Measurements from ENCODE around the gene SLC35D2. TPM values are rescaled to one million over a fixed set of nuclear protein-coding genes. Genes with fewer than 3 reads are reported as not detected.

SLC35D2 gene
- total and polyA plus RNA-seq, 2 donors = 5.0 to 21.5 TPM

DNA sequence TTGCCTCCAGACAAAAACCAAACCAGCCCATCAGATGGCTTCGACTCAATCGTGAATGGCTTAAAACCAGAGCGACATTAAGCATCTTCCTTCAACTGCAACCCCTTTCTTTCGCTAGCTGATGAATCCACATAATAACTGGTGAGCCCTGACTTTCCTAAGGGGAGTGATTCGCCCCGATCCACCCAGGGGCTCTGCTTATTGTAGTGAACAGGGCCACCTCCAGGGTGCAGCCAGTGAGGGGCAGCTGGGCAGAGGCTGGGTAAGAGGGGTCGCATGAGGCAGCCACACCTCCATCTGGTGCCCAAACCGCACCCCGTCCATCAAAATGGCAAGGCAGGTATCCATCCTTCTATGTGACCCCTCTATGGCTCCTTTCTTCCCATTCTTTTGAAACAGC is 38.0 kb downstream of the SLC35D2 start:
- Histone ChIP-seq H3K36me3 (ENCODE audit: control insufficient read depth in 2 of 2, insufficient read depth in 2 of 2, low read length in 1 of 2) (no peaks in the 10 kb centered on the region), H3K9me3 (ENCODE audit: control insufficient read depth in 2 of 2, insufficient read depth in 1 of 2, low read length in 1 of 2) (no peaks in the 10 kb centered on the region), H3K4me3 (ENCODE audit: low read length in 2 of 2) (no peak overlapping the region), H3K4me1 (ENCODE audit: control insufficient read depth in 2 of 2, insufficient read depth in 2 of 2, low read length in 2 of 2) (no peaks in the 10 kb centered on the region), H3K27me3 (ENCODE audit: control insufficient read depth in 2 of 2, insufficient read depth in 1 of 2, low read length in 1 of 2) (no peaks in the 10 kb centered on the region), H3K27ac (ENCODE audit: low read depth in 1 of 2, low read length in 1 of 2) (no peak overlapping the region)
- 93% methylated on average over 9 of the region's 9 CpGs for WGBS
- no peak for DNase-seq (ENCODE audit: low read depth in 6 of 9, low spot score in 9 of 9)

DNA sequence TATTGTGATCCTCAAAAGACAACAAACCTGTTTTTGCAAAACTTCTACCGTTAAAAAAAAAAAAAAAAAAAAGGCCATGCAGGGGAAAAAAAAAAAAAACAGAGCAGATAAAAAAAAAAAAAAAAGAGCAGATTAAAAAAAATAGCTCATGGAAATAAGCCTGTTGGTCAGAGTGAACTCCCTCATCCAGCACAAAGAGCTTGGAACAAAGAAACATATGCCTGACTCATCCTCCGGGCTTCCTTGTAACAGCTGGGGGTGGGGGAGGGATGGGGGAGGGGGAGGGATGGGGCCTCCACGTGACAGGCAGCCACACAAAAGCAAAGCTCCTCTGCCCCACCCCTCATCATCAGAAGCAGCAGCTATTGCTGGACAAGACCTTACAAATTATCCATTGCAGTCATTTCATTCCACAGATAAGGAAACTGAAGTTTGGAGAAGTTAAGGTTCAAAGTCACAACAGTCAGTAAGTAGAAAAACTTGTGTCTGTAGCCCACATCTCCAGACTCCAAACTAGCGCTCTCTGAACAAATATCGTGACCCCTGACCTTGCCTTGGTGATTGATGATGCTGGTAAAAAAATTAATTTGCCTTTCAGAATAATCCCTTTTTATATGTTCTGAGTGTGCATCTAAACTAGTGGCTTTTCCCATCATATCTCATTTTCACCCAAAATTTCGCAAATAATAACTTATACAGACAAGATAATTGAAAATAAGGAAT is 38.9 kb downstream of the SLC35D2 start:
- H3K4me1 ChIP-seq (ENCODE audit: control insufficient read depth in 2 of 2, insufficient read depth in 2 of 2, low read length in 2 of 2) = no peaks in the 10 kb centered on the region
- H3K4me3 ChIP-seq (ENCODE audit: low read length in 2 of 2) = no peak overlapping the region
- H3K36me3 ChIP-seq (ENCODE audit: control insufficient read depth in 2 of 2, insufficient read depth in 2 of 2, low read length in 1 of 2) = no peaks in the 10 kb centered on the region
- WGBS = 74% methylated on average over 6 of the region's 6 CpGs
- H3K27ac ChIP-seq (ENCODE audit: low read depth in 1 of 2, low read length in 1 of 2) = peak overlapping the region in 1 of 2 donors; percentile 5
- H3K9me3 ChIP-seq (ENCODE audit: control insufficient read depth in 2 of 2, insufficient read depth in 1 of 2, low read length in 1 of 2) = no peaks in the 10 kb centered on the region
- DNase-seq (ENCODE audit: low read depth in 6 of 9, low spot score in 9 of 9) = peak in 2 of 9 donors; percentile 2 to 3
- H3K27me3 ChIP-seq (ENCODE audit: control insufficient read depth in 2 of 2, insufficient read depth in 1 of 2, low read length in 1 of 2) = no peaks in the 10 kb centered on the region

DNA sequence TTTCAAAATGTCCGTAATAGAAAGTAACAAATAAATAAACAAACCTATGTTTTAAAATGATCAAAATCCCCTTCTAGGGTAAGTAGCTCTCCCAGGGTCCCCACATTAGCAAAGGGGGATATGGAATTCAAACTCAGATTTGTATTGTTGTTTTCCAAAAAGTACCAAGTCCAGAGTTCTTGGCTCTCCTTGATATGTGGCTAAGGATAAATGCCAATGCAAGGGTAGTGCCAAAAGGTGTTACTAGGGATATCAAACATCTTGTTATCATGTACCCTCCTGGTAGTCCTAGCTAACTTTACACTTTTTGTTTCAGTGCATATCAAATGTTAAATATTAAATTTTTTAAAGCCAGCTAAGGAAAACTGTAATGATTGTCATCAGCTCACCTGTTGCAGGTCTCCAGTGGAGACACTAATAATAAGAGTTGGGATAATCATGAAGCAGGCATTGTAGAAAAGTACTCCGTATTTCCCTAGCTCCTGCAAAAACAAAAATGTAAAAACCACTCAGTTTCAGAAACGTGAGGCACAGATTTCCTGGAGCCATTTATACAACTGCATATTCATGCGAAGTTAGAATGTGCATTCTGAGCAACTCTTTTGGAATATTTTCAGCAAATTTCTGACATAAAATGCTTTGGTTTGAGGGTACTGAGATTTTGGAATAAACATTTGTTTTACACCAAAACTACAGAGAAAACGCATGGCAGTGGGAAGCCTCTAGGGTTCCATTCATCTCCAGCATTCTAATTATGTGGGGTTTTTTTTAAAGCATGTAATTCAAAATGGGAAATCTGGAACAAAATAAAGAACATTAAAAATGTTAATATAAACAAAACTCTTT is 39.8 kb downstream of the SLC35D2 start:
- 98% methylated on average over 5 of the region's 5 CpGs for WGBS

DNA sequence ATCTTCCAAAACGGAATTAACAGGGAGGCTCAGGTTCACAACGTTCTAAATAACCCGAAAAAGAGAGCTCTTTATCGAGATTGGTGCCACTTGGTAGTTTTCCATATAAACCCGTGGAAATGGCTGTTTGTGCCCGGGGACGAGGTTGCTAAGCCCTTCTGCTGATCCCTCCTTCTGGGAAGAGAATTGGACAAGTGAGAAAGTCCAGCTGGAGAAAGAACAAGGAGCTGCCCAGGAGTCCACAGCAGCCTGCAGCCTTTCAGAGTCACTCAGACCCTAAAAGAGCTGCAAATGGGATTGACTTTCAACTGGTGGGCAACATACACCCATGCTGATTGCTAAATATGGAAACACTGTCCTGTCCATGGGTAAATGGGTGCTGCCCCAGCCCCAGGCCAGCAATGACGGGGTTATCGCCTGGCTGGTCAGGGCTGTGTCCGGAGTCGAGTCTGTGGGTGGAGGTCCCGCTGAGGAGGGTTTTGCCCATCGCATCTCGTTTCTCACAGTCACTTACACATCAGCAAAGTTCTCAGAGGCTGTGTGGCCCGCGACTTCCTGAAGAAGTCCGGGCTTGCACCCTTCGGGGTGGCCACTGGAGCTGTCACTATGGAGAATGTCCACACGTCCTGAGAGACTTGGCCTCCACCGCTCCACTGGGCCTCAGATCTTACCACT is 40.8 kb downstream of the SLC35D2 start:
- no peak for DNase-seq (ENCODE audit: low read depth in 6 of 9, low spot score in 9 of 9)
- H3K27ac ChIP-seq (ENCODE audit: low read depth in 1 of 2, low read length in 1 of 2) = no peak overlapping the region
- H3K9me3 ChIP-seq (ENCODE audit: control insufficient read depth in 2 of 2, insufficient read depth in 1 of 2, low read length in 1 of 2) = no peaks in the 10 kb centered on the region
- H3K27me3 ChIP-seq (ENCODE audit: control insufficient read depth in 2 of 2, insufficient read depth in 1 of 2, low read length in 1 of 2) = no peaks in the 10 kb centered on the region
- WGBS = 98% methylated on average over 20 of the region's 20 CpGs
- no peak overlapping the region for H3K4me3 ChIP-seq (ENCODE audit: low read length in 2 of 2)
- H3K36me3 ChIP-seq (ENCODE audit: control insufficient read depth in 2 of 2, insufficient read depth in 2 of 2, low read length in 1 of 2) = no peaks in the 10 kb centered on the region
- no peaks in the 10 kb centered on the region for H3K4me1 ChIP-seq (ENCODE audit: control insufficient read depth in 2 of 2, insufficient read depth in 2 of 2, low read length in 2 of 2)

More for the DNA sequence above, 39.8 kb downstream of the SLC35D2 start:
- H3K4me3 ChIP-seq (ENCODE audit: low read length in 2 of 2) = no peak overlapping the region
- H3K9me3 ChIP-seq (ENCODE audit: control insufficient read depth in 2 of 2, insufficient read depth in 1 of 2, low read length in 1 of 2) = no peaks in the 10 kb centered on the region
- no peaks in the 10 kb centered on the region for H3K27me3 ChIP-seq (ENCODE audit: control insufficient read depth in 2 of 2, insufficient read depth in 1 of 2, low read length in 1 of 2)
- no peaks in the 10 kb centered on the region for H3K36me3 ChIP-seq (ENCODE audit: control insufficient read depth in 2 of 2, insufficient read depth in 2 of 2, low read length in 1 of 2)
- DNase-seq (ENCODE audit: low read depth in 6 of 9, low spot score in 9 of 9) = no peak
- no peak overlapping the region for H3K27ac ChIP-seq (ENCODE audit: low read depth in 1 of 2, low read length in 1 of 2)
- H3K4me1 ChIP-seq (ENCODE audit: control insufficient read depth in 2 of 2, insufficient read depth in 2 of 2, low read length in 2 of 2) = no peaks in the 10 kb centered on the region

DNA sequence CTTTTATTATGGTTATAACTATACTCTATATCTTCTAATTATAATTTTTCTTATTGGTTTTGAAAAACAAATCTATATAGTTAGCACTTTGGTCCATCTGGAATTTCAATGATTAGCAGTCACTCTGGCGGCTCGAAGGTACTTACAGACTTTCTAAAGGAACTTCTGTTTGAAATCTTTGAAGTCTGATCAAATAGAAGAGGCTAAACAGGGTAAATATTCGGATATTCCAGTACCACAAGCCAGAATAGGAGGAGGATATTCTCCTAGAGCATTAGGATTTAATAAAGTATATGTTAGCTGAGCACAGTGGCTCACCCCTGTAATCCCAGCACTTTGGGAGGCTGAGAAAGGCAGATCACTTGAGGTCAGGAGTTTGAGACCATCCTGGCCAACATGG is 42.8 kb downstream of the SLC35D2 start:
- no peaks in the 10 kb centered on the region for H3K4me1 ChIP-seq (ENCODE audit: control insufficient read depth in 2 of 2, insufficient read depth in 2 of 2, low read length in 2 of 2)
- WGBS = 96% methylated on average over 3 of the region's 3 CpGs
- no peak for DNase-seq (ENCODE audit: low read depth in 6 of 9, low spot score in 9 of 9)
- no peaks in the 10 kb centered on the region for H3K27me3 ChIP-seq (ENCODE audit: control insufficient read depth in 2 of 2, insufficient read depth in 1 of 2, low read length in 1 of 2)
- no peak overlapping the region for H3K27ac ChIP-seq (ENCODE audit: low read depth in 1 of 2, low read length in 1 of 2)
- H3K9me3 ChIP-seq (ENCODE audit: control insufficient read depth in 2 of 2, insufficient read depth in 1 of 2, low read length in 1 of 2) = no peaks in the 10 kb centered on the region
- no peaks in the 10 kb centered on the region for H3K36me3 ChIP-seq (ENCODE audit: control insufficient read depth in 2 of 2, insufficient read depth in 2 of 2, low read length in 1 of 2)
- H3K4me3 ChIP-seq (ENCODE audit: low read length in 2 of 2) = no peak overlapping the region

DNA sequence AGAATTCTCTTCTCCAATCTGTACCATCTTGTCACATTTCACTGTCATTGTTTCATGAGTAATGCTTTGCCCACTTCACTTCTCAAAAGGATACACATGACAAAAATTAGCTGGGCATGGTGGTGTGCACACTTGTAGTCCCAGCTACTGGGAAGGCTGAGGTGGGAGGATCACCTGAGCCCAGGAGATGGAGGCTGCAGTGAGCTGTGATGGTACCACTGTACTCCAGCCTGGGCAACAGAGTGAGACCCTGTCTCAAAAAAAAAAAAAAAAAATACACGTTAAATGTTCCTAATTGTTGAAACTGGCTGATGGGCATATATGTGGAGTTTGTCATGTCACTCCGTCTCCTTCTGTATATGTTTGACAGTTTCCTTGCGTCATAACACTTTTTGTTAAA is 45.2 kb downstream of the SLC35D2 start:
- Histone ChIP-seq H3K27ac (ENCODE audit: low read depth in 1 of 2, low read length in 1 of 2) (no peak overlapping the region), H3K4me1 (ENCODE audit: control insufficient read depth in 2 of 2, insufficient read depth in 2 of 2, low read length in 2 of 2) (no peaks in the 10 kb centered on the region), H3K4me3 (ENCODE audit: low read length in 2 of 2) (no peak overlapping the region), H3K27me3 (ENCODE audit: control insufficient read depth in 2 of 2, insufficient read depth in 1 of 2, low read length in 1 of 2) (no peaks in the 10 kb centered on the region), H3K9me3 (ENCODE audit: control insufficient read depth in 2 of 2, insufficient read depth in 1 of 2, low read length in 1 of 2) (no peaks in the 10 kb centered on the region), H3K36me3 (ENCODE audit: control insufficient read depth in 2 of 2, insufficient read depth in 2 of 2, low read length in 1 of 2) (no peaks in the 10 kb centered on the region)
- DNase-seq (ENCODE audit: low read depth in 6 of 9, low spot score in 9 of 9) = no peak
- 97% methylated on average over 3 of the region's 3 CpGs for WGBS

DNA sequence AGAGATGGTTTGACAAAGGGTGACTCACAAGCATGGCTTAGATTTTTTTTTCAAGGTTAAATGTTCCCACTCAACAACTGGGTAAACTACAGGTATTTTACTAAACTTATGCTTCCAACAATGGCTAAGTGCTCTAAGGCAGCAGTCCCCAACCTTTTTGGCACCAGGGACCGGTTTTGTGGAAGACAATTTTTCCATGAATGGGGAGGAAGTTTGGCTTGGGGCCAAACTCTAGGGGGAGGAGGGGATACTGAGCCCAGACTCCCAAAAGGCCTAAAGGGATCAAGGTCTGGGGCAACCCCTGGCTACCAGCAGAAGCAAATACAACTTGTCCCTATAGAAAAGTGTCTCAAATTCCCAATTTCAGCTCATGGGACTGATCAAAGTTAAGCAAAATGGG is 49.6 kb downstream of the SLC35D2 start:
- Histone ChIP-seq H3K36me3 (ENCODE audit: control insufficient read depth in 2 of 2, insufficient read depth in 2 of 2, low read length in 1 of 2) (no peaks in the 10 kb centered on the region), H3K4me1 (ENCODE audit: control insufficient read depth in 2 of 2, insufficient read depth in 2 of 2, low read length in 2 of 2) (no peaks in the 10 kb centered on the region), H3K4me3 (ENCODE audit: low read length in 2 of 2) (no peak overlapping the region), H3K27ac (ENCODE audit: low read depth in 1 of 2, low read length in 1 of 2) (no peak overlapping the region), H3K27me3 (ENCODE audit: control insufficient read depth in 2 of 2, insufficient read depth in 1 of 2, low read length in 1 of 2) (no peaks in the 10 kb centered on the region), H3K9me3 (ENCODE audit: control insufficient read depth in 2 of 2, insufficient read depth in 1 of 2, low read length in 1 of 2) (no peaks in the 10 kb centered on the region)
- DNase-seq (ENCODE audit: low read depth in 6 of 9, low spot score in 9 of 9) = no peak
- 94% methylated on average over 1 of the region's 1 CpG for WGBS

DNA sequence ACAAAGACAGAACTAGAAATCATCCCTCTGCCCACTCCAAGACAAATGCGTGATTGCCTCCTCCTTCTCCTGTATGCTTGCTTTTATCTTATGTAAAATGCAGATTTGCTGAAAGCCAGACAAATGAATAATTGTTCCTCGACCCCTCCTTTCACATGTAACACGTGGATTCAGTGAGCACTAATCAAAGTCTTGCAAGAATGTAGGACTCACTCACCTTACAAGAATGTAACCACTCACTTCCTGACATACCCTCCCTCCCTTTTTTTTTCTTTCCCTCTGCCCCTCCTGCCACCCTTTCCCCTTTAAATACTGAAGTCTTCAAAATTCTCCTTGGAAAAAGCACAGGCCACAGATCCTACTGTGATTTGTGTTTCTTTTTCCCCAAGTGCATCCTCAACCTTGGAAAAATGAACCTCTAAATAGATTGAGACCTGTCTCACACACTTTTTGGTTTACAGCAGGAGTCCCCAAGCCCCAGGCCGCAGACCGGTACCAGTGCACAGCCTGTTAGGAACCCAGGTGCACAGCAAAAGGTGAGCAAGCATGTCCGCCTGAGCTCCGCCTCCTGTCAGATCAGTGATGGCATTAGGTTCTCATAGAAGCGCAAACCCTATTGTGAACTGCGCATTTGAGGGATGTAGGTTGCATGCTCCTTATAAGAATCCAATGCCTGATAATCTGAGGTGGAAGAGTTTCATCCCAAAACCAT is 52.1 kb downstream of the SLC35D2 start:
- Histone ChIP-seq H3K9me3 (ENCODE audit: control insufficient read depth in 2 of 2, insufficient read depth in 1 of 2, low read length in 1 of 2) (no peaks in the 10 kb centered on the region), H3K4me1 (ENCODE audit: control insufficient read depth in 2 of 2, insufficient read depth in 2 of 2, low read length in 2 of 2) (no peaks in the 10 kb centered on the region), H3K4me3 (ENCODE audit: low read length in 2 of 2) (no peak overlapping the region), H3K27me3 (ENCODE audit: control insufficient read depth in 2 of 2, insufficient read depth in 1 of 2, low read length in 1 of 2) (no peaks in the 10 kb centered on the region), H3K36me3 (ENCODE audit: control insufficient read depth in 2 of 2, insufficient read depth in 2 of 2, low read length in 1 of 2) (no peaks in the 10 kb centered on the region), H3K27ac (ENCODE audit: low read depth in 1 of 2, low read length in 1 of 2) (no peak overlapping the region)
- 84% methylated on average over 9 of the region's 9 CpGs for WGBS
- DNase-seq (ENCODE audit: low read depth in 6 of 9, low spot score in 9 of 9) = no peak
